IPS DF 6.9 (cell line): ENCODE measurements around the gene TTC29.

Experiments used
- DNase-seq: peaks from one replicate; pipeline ENCODE4 v3.0.0-alpha.2; 2013; ENCODE audit warnings: low read depth, low spot score
- H3K27ac ChIP-seq: one replicate; pipeline ENCODE4 v1.5.1; 2013; ENCODE audit warnings: low read length, control low read depth
- H3K27me3 ChIP-seq: 2 replicates; pipeline ENCODE4 v1.6.1; 2013; ENCODE audit warnings: mild to moderate bottlenecking, low read length; ENCODE audit not compliant: control insufficient read depth, insufficient read depth
- H3K36me3 ChIP-seq: 2 replicates; pipeline ENCODE4 v1.6.1; 2013; ENCODE audit warnings: low read length; ENCODE audit not compliant: control insufficient read depth, insufficient read depth
- H3K4me1 ChIP-seq: 2 replicates; pipeline ENCODE4 v1.6.1; 2013; ENCODE audit warnings: low read length; ENCODE audit not compliant: control insufficient read depth, insufficient read depth
- H3K4me3 ChIP-seq: 2 replicates; pipeline ENCODE4 v1.5.1; 2013; ENCODE audit warnings: mild to moderate bottlenecking, low read length
- H3K9me3 ChIP-seq: 2 replicates; pipeline ENCODE4 v1.6.1; 2013; ENCODE audit warnings: low read length, inconsistent platforms; ENCODE audit not compliant: control insufficient read depth, insufficient read depth
- WGBS: extraction: QIAGEN DNeasy Blood & Tissue Kit; methylation state at CpG from one replicate; pipeline ENCODE4 v1.1.7; 2013; ENCODE audit warnings: mixed read lengths, missing lambda C conversion rate; ENCODE audit not compliant: insufficient read length, insufficient coverage; 5-methylcytosine and 5-hydroxymethylcytosine counted together

TTC29 gene

DNA sequence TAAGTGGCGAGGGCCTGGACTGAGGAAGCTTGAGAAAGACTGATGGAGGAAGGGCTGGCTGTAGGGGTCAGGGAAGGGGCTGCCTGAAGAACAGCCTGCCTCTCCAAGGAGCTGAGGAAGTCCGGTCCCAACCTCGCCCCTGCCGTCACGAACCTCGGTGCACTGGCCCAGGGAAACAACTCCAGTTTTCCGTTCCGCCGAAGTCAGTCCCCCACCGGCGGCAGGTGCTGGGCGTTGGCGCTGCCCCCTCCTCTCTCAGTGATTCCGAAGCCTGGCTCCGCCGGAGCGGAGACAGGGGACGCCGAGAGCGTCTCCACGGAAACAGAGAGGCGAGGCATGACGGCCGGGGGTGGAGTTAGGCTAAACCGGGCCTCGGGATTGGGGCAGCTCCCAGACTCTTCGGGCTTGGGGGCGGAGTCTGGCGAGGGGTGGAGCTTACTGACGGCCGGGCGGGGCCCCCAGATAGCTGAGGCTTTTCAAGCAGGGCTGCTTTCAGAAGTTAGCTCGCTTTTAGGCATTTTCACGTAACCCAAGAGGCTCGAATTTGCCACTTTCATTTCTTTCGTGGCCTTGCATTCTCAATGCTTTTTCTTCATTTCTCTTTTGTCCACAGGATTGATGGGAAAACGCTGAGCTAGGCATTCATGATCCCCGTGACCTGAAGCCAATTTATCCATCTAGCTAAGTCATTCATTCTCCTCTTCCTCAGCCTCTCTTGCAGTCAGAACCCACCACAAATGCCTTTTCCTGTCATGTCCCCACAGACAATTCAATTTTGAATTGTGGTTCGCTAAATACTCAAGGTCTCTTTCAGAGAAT, at the start of gene TTC29:
Gene TTC29, minus strand, starts transcription at position 309 of the 819 bp plus-strand sequence. CDS start 5,969 bp downstream, outside the sequence.
- no peaks in the 10 kb centered on the region for H3K27me3 ChIP-seq
- WGBS: no CpG with 5 or more reads among the region's 39 CpGs
- H3K27ac ChIP-seq: no peak within 1 kb of the TSS
- H3K36me3 ChIP-seq: no peaks in the 10 kb centered on the region
- no peaks in the 10 kb centered on the region for H3K9me3 ChIP-seq
- no peaks in the 10 kb centered on the region for H3K4me1 ChIP-seq
- peak within 1 kb of the TSS; percentile 55; the same call in 1 of the 2 replicates for H3K4me3 ChIP-seq
- peak; percentile 90 for DNase-seq

DNA sequence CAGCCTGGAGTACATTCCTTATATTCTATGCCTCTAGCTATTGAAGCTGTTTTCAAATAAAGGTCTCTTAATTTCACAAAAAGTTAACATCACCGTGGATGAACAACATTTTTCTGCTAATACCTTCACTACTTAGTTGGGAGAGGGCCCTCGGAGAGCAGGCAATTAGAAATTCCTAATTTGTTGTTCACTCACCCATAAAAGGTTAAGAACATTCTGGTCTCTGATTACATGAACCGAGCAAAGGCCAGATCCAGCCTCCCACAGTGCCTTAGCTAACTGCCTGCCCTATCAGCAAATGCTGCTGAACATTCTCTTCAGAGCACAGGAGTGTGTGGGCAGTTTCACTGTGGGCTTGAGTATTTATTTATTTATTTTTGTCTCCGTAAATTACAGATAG, 36.0 kb upstream of the TTC29 start:
- no CpG with 5 or more reads among the region's 4 CpGs for WGBS
- Histone ChIP-seq H3K4me1 (no peaks in the 10 kb centered on the region), H3K27me3 (no peaks in the 10 kb centered on the region), H3K36me3 (no peaks in the 10 kb centered on the region), H3K4me3 (no peak overlapping the region), H3K9me3 (no peaks in the 10 kb centered on the region), H3K27ac (no peak overlapping the region)
- DNase-seq: no peak

GRCh38 chr4:146978641-146979040, 33.0 kb upstream of the TTC29 start:
- H3K4me1 ChIP-seq: no peaks in the 10 kb centered on the region
- no peak for DNase-seq
- no peaks in the 10 kb centered on the region for H3K27me3 ChIP-seq
- H3K9me3 ChIP-seq: no peaks in the 10 kb centered on the region
- no peak overlapping the region for H3K27ac ChIP-seq
- no peaks in the 10 kb centered on the region for H3K36me3 ChIP-seq
- H3K4me3 ChIP-seq: no peak overlapping the region
- no CpG with 5 or more reads among the region's 4 CpGs for WGBS

DNA sequence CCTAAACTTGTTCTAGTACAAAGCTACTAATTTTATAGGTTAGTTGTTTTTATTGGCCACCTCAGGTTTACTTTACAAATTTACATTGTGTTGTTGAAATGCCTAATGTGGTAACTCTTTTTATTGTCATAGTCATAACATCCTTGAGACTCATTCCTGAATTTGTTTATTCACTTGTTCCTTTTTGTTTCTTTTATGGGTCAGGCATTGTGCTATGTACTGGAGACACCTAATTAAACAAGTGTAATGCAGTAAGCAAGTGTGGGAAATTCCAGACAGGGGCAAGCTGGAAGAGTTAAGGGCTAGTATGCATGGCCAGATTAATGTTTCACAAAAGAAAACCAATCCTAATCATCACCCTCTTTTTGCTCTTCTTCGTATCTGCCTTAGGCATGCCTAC, 30.5 kb upstream of the TTC29 start:
- no peak for DNase-seq
- Histone ChIP-seq H3K36me3 (no peaks in the 10 kb centered on the region), H3K27me3 (no peaks in the 10 kb centered on the region), H3K4me3 (no peak overlapping the region), H3K4me1 (no peaks in the 10 kb centered on the region), H3K9me3 (no peaks in the 10 kb centered on the region), H3K27ac (no peak overlapping the region)
- WGBS: no CpG with 5 or more reads among the region's 1 CpG

DNA sequence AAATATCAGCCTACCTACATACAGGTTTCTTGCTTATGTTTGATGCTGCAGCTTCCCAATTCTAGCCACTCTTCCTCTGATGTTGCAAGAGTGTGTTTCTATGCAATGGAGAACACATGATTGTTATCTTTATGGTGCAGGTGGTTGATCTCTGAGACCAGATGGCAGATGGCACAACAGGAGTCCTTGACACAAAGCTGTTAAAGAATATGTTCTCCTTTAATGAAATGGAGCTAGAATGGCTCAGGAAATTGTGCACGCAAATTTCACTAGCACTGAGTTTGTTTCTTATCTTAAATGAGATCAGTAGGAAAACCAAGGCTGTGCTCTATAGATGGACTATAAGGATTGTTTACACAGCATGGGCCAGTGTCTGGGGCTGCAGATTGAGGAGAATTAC, 29.9 kb upstream of the TTC29 start:
- Histone ChIP-seq H3K27me3 (no peaks in the 10 kb centered on the region), H3K9me3 (no peaks in the 10 kb centered on the region), H3K4me3 (no peak overlapping the region), H3K36me3 (no peaks in the 10 kb centered on the region), H3K4me1 (no peaks in the 10 kb centered on the region), H3K27ac (no peak overlapping the region)
- no CpG with 5 or more reads among the region's 1 CpG for WGBS
- DNase-seq: no peak

DNA sequence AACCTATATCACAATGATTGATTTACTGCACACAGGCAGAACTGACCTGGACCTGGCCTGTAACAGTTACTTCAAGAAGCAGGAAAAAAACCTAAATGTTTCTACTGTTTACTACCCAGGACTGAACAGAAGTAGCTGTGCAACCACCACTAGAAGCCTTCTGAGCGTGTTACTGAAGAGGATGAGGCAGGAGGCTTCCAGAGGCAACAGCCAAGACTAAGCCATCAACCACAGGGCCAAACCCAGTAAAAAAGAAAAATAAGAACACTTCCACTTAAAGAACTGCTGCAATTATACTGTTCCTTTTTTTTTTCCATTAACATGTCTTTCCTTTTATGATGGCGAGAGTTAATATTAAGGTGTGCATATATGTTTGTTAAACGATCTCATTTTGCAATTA, 29.4 kb upstream of the TTC29 start:
- Histone ChIP-seq H3K27me3 (no peaks in the 10 kb centered on the region), H3K27ac (no peak overlapping the region), H3K4me3 (no peak overlapping the region), H3K9me3 (no peaks in the 10 kb centered on the region), H3K36me3 (no peaks in the 10 kb centered on the region), H3K4me1 (no peaks in the 10 kb centered on the region)
- no peak for DNase-seq
- WGBS: no CpG with 5 or more reads among the region's 3 CpGs

DNA sequence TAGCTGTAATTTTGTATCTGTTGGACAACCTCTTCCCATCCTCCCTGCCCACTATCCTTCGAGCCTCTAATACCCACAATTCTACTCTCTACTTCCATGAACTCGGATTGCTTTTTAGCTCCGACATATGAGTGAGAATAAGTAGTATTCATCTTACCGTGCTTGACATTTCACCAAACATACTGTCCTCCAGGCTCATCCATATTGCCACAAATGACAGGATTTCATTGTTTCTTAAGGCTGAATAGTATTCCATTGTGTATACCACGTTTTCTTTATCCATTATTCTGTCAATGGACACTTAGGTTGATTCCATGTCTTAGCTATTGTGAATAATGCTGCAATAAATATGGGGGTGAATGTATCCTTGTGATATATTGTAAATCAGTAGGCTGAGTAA, 26.4 kb upstream of the TTC29 start:
- no peaks in the 10 kb centered on the region for H3K27me3 ChIP-seq
- no CpG with 5 or more reads among the region's 5 CpGs for WGBS
- no peak for DNase-seq
- H3K9me3 ChIP-seq: no peaks in the 10 kb centered on the region
- H3K27ac ChIP-seq: no peak overlapping the region
- H3K36me3 ChIP-seq: no peaks in the 10 kb centered on the region
- H3K4me3 ChIP-seq: no peak overlapping the region
- no peaks in the 10 kb centered on the region for H3K4me1 ChIP-seq

GRCh38 chr4:146969126-146969525, 23.5 kb upstream of the TTC29 start:
- no peak overlapping the region for H3K4me3 ChIP-seq
- no peak for DNase-seq
- no peaks in the 10 kb centered on the region for H3K9me3 ChIP-seq
- no peaks in the 10 kb centered on the region for H3K27me3 ChIP-seq
- no CpG with 5 or more reads among the region's 1 CpG for WGBS
- H3K27ac ChIP-seq: no peak overlapping the region
- H3K36me3 ChIP-seq: no peaks in the 10 kb centered on the region
- H3K4me1 ChIP-seq: no peaks in the 10 kb centered on the region

- no peaks in the 10 kb centered on the region for H3K27me3 ChIP-seq
- no peaks in the 10 kb centered on the region for H3K36me3 ChIP-seq
- DNase-seq: no peak
- no CpG with 5 or more reads among the region's 2 CpGs for WGBS
- no peaks in the 10 kb centered on the region for H3K9me3 ChIP-seq
- H3K4me1 ChIP-seq: no peaks in the 10 kb centered on the region
- no peak overlapping the region for H3K27ac ChIP-seq
- no peak overlapping the region for H3K4me3 ChIP-seq
Measured at GRCh38 chr4:146960634-146961033, 15.0 kb upstream of the TTC29 start.

- H3K36me3 ChIP-seq: no peaks in the 10 kb centered on the region
- H3K27me3 ChIP-seq: no peaks in the 10 kb centered on the region
- WGBS: no CpG with 5 or more reads among the region's 1 CpG
- no peak overlapping the region for H3K4me3 ChIP-seq
- no peaks in the 10 kb centered on the region for H3K4me1 ChIP-seq
- DNase-seq: no peak
- no peaks in the 10 kb centered on the region for H3K9me3 ChIP-seq
- no peak overlapping the region for H3K27ac ChIP-seq
Measured at GRCh38 chr4:146959692-146960091, 14.0 kb upstream of the TTC29 start.

DNA sequence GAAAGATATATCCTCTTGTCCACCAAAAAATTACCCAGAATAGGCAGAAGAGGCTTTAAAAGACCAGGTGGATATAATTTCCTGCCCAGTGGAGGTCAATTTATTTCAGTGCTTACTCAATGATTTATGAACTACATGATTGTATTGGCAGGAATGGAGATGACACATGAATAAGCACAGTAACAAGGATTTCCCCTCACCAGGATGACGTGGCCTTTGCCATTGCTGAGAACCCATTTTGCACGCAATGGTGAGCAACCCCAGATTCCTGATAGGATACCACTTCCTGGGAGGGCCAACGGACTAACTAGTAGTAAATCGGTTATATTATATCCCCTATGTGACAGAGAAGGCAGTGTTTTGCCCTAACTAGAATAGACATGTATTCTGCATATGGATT, 11.6 kb upstream of the TTC29 start:
- Histone ChIP-seq H3K4me3 (no peak overlapping the region), H3K4me1 (no peaks in the 10 kb centered on the region), H3K27ac (no peak overlapping the region), H3K27me3 (no peaks in the 10 kb centered on the region), H3K9me3 (no peaks in the 10 kb centered on the region), H3K36me3 (no peaks in the 10 kb centered on the region)
- WGBS: no CpG with 5 or more reads among the region's 4 CpGs
- no peak for DNase-seq
